ENCODE data around the gene MEGF6. TPM values are rescaled to one million over a fixed set of nuclear protein-coding genes. Genes with fewer than 3 reads are reported as not detected.

The MEGF6 gene
- total and polyA plus RNA-seq, 2 donors (not counting 3 experiments of a cell fraction or from before 2014, with no cell fraction given) = 22.5 to 63.7 TPM

DNA sequence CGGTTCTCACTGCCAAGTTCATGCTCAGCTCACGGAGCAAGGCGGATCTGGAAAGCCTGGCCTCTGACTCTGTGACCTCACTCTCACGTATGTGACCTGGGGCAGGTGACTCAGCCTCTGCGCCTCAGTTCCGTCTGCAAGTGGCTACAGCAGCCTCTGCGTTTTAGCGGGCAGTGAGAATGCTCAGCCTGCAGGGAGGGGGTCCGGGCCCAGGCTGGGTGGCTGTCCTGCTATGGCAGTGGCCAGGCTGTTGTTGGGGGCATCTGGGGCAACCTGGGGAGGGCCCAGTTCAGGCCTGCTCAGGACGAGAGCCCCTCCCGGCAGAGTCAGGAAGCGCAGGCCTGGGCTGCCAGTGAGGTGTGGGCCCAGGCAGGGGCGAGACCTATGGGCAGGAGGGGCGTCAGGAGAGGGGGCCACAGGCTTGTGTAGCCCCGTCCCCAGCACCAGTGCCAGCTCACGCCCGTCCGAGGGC is 128.9 kb downstream of the MEGF6 start:
- intact Hi-C loops (cut with micrococcal nuclease) (no loop called here), dilution Hi-C loops (cut with MboI; ENCODE audit: extremely low pct_ligation_motif_present, low sequenced_read_pairs) (no loop called here)
- Histone ChIP-seq H3K27me3 (ENCODE audit: control insufficient read depth in 2 of 2, insufficient read depth in 2 of 2, low read length in 2 of 2) (no peaks in the 10 kb centered on the region), H3K36me3 (ENCODE audit: control insufficient read depth in 2 of 2, extremely low read depth in 1 of 2, insufficient read depth in 2 of 2, low read length in 2 of 2) (no peaks in the 10 kb centered on the region), H3K79me2 (ENCODE audit: control insufficient read depth, insufficient read depth, low read length) (no peaks in the 10 kb centered on the region), H3K4me3 (replicated peaks in 1 of 3; ENCODE audit: insufficient read depth in 1 of 3, low read depth in 1 of 3, low read length in 3 of 3) (no peak overlapping the region), H3K9me3 (replicated peaks; ENCODE audit: control insufficient read depth, insufficient read depth, low read length) (no peaks in the 10 kb centered on the region), H3K27ac (ENCODE audit: insufficient read depth, low read depth, low read length) (no peak overlapping the region), H4K20me1 (replicated peaks; ENCODE audit: control insufficient read depth, extremely low read depth, insufficient read depth, low read length) (no peaks in the 10 kb centered on the region), H3K9ac (replicated peaks; ENCODE audit: extremely low read depth, insufficient read depth, low read length) (no peak overlapping the region), H2AFZ (ENCODE audit: low read depth, low read length) (no peak overlapping the region), H3K4me2 (ENCODE audit: insufficient read depth, low read length) (no peak overlapping the region), H3K4me1 (ENCODE audit: control insufficient read depth, extremely low read depth, insufficient read depth, low read length) (no peaks in the 10 kb centered on the region), H3K9me1 (replicated peaks; ENCODE audit: control insufficient read depth, extremely low read depth, insufficient read depth, low read length) (no peaks in the 10 kb centered on the region)
- POLR2A ChIA-PET = no interaction called here
- no TSS peak for BruUV-seq (replicated peaks)
- TF ChIP-seq, protein P1, sequence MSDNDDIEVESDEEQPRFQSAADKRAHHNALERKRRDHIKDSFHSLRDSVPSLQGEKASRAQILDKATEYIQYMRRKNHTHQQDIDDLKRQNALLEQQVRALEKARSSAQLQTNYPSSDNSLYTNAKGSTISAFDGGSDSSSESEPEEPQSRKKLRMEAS (IDR thresholded peaks at IDR 0.05; ENCODE audit: insufficient read depth, insufficient read length) = no peak
- TF ChIP-seq POLR2A (IDR thresholded peaks at IDR 0.05; ENCODE audit: low read depth, low read length) (no peak), FOS (IDR thresholded peaks at IDR 0.05; ENCODE audit: borderline replicate concordance, insufficient read depth, low read length) (peak; percentile 19), POLR2AphosphoS5 (IDR thresholded peaks at IDR 0.05; ENCODE audit: insufficient read depth, low read depth, low read length) (no peak), JUN (IDR thresholded peaks at IDR 0.05; ENCODE audit: borderline replicate concordance, insufficient read depth, insufficient read length, low read depth) (no peak), EZH2 (IDR thresholded peaks at IDR 0.05; ENCODE audit: borderline replicate concordance, low read depth, low read length, severe bottlenecking) (no peak)
- TF ChIP-seq, protein P2, sequence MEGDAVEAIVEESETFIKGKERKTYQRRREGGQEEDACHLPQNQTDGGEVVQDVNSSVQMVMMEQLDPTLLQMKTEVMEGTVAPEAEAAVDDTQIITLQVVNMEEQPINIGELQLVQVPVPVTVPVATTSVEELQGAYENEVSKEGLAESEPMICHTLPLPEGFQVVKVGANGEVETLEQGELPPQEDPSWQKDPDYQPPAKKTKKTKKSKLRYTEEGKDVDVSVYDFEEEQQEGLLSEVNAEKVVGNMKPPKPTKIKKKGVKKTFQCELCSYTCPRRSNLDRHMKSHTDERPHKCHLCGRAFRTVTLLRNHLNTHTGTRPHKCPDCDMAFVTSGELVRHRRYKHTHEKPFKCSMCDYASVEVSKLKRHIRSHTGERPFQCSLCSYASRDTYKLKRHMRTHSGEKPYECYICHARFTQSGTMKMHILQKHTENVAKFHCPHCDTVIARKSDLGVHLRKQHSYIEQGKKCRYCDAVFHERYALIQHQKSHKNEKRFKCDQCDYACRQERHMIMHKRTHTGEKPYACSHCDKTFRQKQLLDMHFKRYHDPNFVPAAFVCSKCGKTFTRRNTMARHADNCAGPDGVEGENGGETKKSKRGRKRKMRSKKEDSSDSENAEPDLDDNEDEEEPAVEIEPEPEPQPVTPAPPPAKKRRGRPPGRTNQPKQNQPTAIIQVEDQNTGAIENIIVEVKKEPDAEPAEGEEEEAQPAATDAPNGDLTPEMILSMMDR (IDR thresholded peaks at IDR 0.05; ENCODE audit: extremely low read depth in 1 of 2, insufficient read depth in 1 of 2, low read depth in 1 of 2, low read length in 2 of 2) = peak in 1 of 2 donors; percentile 28
- CTCF ChIA-PET = interaction anchor here (1.0 to 3.9 kb wide), 5 partner anchors 8 to 238 kb away, joined by 3 to 75 read pairs (median 7); no protein-coding TSS in a partner anchor
- DNase-seq (ENCODE audit: low read depth, low spot score) (peak; percentile 24), FAIRE-seq (no peak)

Measured in endothelial cell of umbilical vein (primary cell).